Ascending aorta (tissue), 1 donor: ENCODE data around the gene SWAP70. TPM values are rescaled to one million over a fixed set of nuclear protein-coding genes. Genes with fewer than 3 reads are reported as not detected.

Experiments used
- total RNA-seq: library from RNA; depleted of rRNA; stranded (reverse); fragments of >200 nt; gene quantifications from one replicate; pipeline ENCODE4 v1.1.0, GENCODE V29; 2016

SWAP70 gene
- total RNA-seq, 1 donor from 2014 or later, result 40.1 TPM

Other genes with a start within 250 kb of the SWAP70 start
- 2.7 TPM for gene ZNF143, start 203.1 kb upstream of the SWAP70 start, total RNA-seq
- 20.8 TPM for gene WEE1, start 90.4 kb upstream of the SWAP70 start, total RNA-seq